ENCODE data around the gene STK17A. TPM values are rescaled to one million over a fixed set of nuclear protein-coding genes. Genes with fewer than 3 reads are reported as not detected.

STK17A gene
- total and polyA plus RNA-seq, 2 of the 8 experiments (the other 6 are each of a cell fraction or from before 2014, with no cell fraction given), result 2.2 to 12.2 TPM

DNA sequence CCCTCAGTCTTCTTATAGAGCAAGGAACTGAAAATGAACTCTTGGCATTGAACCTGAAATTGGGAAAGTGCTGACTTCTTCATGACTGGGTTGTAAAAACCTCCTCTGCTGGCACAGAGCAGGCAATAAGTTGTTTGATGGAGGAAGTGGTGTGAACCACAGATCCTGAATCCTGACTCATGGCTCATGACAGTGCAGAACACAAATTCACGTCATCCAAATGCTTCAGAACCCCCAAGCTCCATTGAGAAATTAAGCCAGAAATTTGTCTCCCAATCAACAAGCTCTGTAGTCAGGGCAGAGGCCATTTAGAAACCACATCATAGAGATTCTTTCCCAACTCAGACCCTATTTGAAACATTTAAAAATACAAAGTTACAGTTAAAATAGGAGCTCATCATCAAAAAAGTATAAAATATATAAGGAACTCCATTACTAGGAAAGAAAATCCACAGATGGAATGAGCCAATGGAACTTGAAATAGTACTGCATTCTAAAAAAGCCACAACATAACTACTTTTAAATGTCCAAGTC is 10.3 kb upstream of the STK17A start:
- H3K18ac ChIP-seq (ENCODE audit: extremely low read depth, low read length), result no peak overlapping the region
- H3K4me3 ChIP-seq (ENCODE audit: extremely low read depth in 1 of 4, insufficient read depth in 2 of 4, low read depth in 3 of 4, low read length in 4 of 4), result no peak overlapping the region
- H2BK5ac ChIP-seq (ENCODE audit: low read depth, low read length), result no peak overlapping the region
- no peak for TF ChIP-seq EGR1 (IDR thresholded peaks at IDR 0.05; ENCODE audit: borderline replicate concordance, low read depth, low read length)
- TF ChIP-seq JUN (IDR thresholded peaks at IDR 0.05; ENCODE audit: low read depth, low read length), result no peak
- TF ChIP-seq, protein P1, sequence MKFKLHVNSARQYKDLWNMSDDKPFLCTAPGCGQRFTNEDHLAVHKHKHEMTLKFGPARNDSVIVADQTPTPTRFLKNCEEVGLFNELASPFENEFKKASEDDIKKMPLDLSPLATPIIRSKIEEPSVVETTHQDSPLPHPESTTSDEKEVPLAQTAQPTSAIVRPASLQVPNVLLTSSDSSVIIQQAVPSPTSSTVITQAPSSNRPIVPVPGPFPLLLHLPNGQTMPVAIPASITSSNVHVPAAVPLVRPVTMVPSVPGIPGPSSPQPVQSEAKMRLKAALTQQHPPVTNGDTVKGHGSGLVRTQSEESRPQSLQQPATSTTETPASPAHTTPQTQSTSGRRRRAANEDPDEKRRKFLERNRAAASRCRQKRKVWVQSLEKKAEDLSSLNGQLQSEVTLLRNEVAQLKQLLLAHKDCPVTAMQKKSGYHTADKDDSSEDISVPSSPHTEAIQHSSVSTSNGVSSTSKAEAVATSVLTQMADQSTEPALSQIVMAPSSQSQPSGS (IDR thresholded peaks at IDR 0.05; ENCODE audit: low read length), result no peak
- no peak for TF ChIP-seq TAF1 (IDR thresholded peaks at IDR 0.05; ENCODE audit: low read depth, low read length)
- ChIA-PET CTCF (ENCODE audit: partially characterized antibody) (interaction anchor here (1.1 to 8.5 kb wide), 4 partner anchors 8 to 266 kb away, joined by 3 to 44 read pairs (median 5); partner anchors contain the start of gene STK17A), POLR2A (ENCODE audit: partially characterized antibody) (interaction anchor here (1.2 kb wide), 1 partner anchor 10 kb away, joined by 4 read pairs; no protein-coding TSS in a partner anchor)
- no peak overlapping the region for H4K91ac ChIP-seq (replicated peaks; ENCODE audit: insufficient read length, low read length)
- no peaks in the 10 kb centered on the region for H4K20me1 ChIP-seq (replicated peaks in 1 of 2; ENCODE audit: control insufficient read depth in 1 of 2, insufficient read depth in 2 of 2, low read length in 2 of 2)
- H3K36me3 ChIP-seq (ENCODE audit: control insufficient read depth in 2 of 4, insufficient read depth in 4 of 4, low read length in 3 of 4), result no peaks in the 10 kb centered on the region
- FAIRE-seq (no peak), DNase-seq (ENCODE audit: low read depth in 1 of 2, low spot score in 2 of 2) (no peak)
- H3K9me3 ChIP-seq (ENCODE audit: insufficient read depth in 2 of 2, low read depth in 1 of 2, low read length in 1 of 2), result no peaks in the 10 kb centered on the region
- peaks cover 0 to 3% (median under 1%) of the 10 kb centered on the region in 4 experiments; a peak in 1 of 7 replicates for H3K4me1 ChIP-seq (replicated peaks in 1 of 4; ENCODE audit: control insufficient read depth in 3 of 4, insufficient read depth in 4 of 4, low read length in 3 of 4)
- H3K79me1 ChIP-seq (ENCODE audit: low read depth, low read length), result no peaks in the 10 kb centered on the region
- H2BK12ac ChIP-seq (ENCODE audit: low read depth, low read length), result no peak overlapping the region
- no peak overlapping the region for H3K56ac ChIP-seq (replicated peaks; ENCODE audit: insufficient read length, low read depth, low read length)
- no peaks in the 10 kb centered on the region for H3K23me2 ChIP-seq (ENCODE audit: low read depth, low read length)
- H3K4ac ChIP-seq (replicated peaks; ENCODE audit: insufficient read length, low read depth, low read length), result no peak overlapping the region
- no peaks in the 10 kb centered on the region for H3K27me3 ChIP-seq (replicated peaks in 1 of 4; ENCODE audit: control insufficient read depth in 3 of 4, extremely low read depth in 1 of 4, insufficient read depth in 3 of 4, low read length in 3 of 4)
- H4K8ac ChIP-seq (ENCODE audit: extremely low read depth, insufficient read depth, low read length), result no peak overlapping the region
- no peak overlapping the region for H3K14ac ChIP-seq (ENCODE audit: insufficient read length)
- 0 out of 2 replicates have a peak overlapping the region, but pooled peaks have one; percentile 9 for H2AFZ ChIP-seq (ENCODE audit: low read length)
- H3K23ac ChIP-seq (ENCODE audit: insufficient read length), result no peak overlapping the region
- no peak overlapping the region for H2BK120ac ChIP-seq (replicated peaks; ENCODE audit: low read depth, low read length)
- H3K4me2 ChIP-seq (ENCODE audit: insufficient read depth in 1 of 2, low read depth in 2 of 2, low read length in 2 of 2), result no peak overlapping the region
- H3K9ac ChIP-seq (replicated peaks in 1 of 4; ENCODE audit: extremely low read depth in 1 of 4, low read depth in 3 of 4, low read length in 3 of 4), result no peak overlapping the region
- H3K79me2 ChIP-seq (ENCODE audit: control insufficient read depth in 1 of 2, insufficient read depth in 2 of 2, low read length in 2 of 2), result no peaks in the 10 kb centered on the region
- H2BK15ac ChIP-seq (ENCODE audit: low read length), result no peak overlapping the region
- H4K5ac ChIP-seq (ENCODE audit: insufficient read length, low read depth, low read length), result no peak overlapping the region
- no peak overlapping the region for H2BK20ac ChIP-seq (ENCODE audit: low read length)
- 92% methylated on average over 1 of the region's 1 CpG; no CpG with 5 or more reads in 1 of the 2 experiments for WGBS, 2 experiments (ENCODE audit: extremely low coverage in 1 of 2, insufficient coverage in 1 of 2, insufficient read length in 1 of 2, insufficient replicate concordance in 2 of 2, low coverage in 1 of 2, low lambda C conversion rate in 2 of 2, missing lambda C conversion rate in 1 of 2)
- H2AK5ac ChIP-seq (ENCODE audit: low read depth, low read length), result no peak overlapping the region
- no peak overlapping the region for H3K27ac ChIP-seq (ENCODE audit: low read depth, low read length)
